HK-2 (cell line): ENCODE data around the gene RETREG1.
"Not testable (repeated sequence)": the region's sequence is repeated elsewhere in the genome, so short reads cannot be mapped to it uniquely, and the experiment has no call there.

Experiments used
- DNase-seq: peaks from one replicate; pipeline ENCODE4 v3.0.0-alpha.2; 2018; ENCODE audit not compliant: unreplicated experiment

RETREG1 gene

DNA sequence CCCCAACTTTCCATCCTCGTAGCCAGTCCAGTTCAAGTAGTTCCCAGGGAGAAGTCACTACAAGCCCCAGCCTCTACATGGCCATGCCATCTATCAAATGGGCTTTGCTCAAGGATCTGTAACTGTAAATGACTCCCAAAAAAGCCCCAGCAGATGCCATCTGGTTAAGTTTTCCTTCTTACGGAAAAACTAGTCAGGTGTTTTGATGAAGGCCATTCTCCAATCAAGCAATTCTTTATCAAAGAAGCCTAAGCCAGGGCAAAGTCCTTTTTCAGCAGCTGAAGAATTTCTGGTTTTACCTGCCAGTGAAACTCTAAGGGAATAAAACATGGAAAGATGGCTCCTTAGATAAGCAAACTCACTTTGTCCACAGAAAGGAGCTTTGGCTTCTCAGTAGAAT lies 129.3 kb downstream of the RETREG1 start:
- DNase-seq = no peak

DNA sequence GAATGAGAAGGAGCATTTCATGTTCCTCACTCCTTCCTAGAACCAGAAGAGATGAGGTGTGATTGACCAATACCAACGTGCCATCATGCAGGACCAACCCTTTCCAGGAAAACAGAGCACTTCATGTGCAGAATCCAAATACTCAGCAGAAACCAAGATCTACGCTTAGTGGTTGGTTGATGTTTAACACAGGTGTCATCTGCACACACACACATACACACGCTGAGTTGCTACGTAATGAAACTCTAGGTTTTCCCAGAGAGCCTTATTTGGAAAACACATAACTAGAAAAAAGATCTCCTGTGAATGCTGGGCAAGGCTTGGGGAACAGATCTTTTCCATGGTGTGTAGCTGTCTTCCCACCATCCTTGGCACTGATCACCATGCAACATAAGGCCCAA lies 130.1 kb downstream of the RETREG1 start:
- DNase-seq = peak; percentile 20

DNA sequence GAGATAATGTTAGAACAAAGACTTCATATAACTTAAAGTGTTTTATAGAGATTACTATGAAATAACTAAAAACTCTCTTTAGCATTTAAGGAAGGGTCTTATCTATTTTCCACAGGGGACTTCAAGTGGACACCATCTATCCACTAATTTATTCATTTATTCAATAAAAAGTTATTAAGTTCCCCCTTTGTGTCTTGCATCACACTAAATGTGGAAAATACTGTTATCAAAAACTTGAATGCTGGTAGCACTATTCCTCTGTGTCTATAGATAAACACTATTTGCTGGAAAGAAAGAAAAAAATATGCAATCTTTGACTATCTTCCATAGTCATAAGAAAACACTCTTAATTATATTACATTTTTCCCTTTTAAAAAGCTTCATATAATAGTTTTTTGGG lies 131.1 kb downstream of the RETREG1 start:
- DNase-seq = no peak

DNA sequence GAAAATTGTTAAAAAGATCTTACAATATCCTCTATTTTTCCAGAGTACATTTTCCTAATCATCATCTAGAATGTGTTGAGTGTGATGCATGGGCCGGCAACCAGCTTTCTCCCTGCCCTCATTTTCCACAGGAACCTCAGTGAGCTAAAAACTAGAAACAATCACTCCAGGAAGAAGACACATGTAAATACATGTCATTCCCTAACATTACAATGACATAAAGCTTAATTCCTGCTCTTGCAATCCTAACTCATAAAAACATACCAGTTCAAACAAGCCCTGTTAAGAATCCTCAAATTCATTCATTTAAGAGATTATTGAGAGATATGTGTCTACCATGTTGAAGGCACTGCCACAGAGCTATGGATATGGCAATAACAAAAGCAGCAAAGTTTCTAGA lies 132.7 kb downstream of the RETREG1 start:
- DNase-seq = no peak

DNA sequence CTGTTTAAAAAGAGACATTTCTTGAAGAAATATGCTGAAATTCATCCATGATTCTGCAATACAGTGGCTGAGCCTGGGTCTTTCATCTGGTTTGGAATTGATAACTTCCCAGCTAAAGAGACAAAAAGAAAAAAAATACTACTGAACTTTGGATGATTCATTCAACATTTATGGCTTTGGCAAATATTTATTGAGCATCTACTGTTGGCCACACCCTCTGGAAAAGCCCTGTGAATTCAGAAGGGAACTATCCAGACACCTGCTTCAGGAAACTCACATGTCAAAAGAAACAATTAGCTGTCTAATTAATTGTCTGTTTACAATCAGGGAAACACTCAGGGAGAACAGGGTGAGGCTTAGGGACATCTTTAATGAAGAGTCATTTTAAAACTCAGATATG lies 133.4 kb downstream of the RETREG1 start:
- no peak for DNase-seq

DNA sequence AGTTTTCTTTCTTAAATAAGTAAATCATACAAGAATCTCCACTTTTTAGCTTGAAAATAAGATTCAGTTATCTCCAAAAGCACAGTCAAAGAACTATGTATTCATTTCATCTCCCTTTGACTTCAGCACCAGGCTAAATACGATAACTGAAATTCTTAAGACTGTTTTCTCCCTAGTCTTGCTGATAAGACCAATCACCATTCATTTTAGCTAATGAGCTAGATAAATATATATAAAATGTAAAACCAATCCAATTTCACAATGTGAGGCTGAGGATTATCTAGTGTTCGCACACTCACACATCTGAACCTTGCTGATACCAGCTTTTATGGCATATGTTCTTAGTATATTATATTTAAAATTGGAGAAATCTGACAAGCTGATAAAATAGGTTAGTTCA lies 133.9 kb downstream of the RETREG1 start:
- no peak for DNase-seq

DNA sequence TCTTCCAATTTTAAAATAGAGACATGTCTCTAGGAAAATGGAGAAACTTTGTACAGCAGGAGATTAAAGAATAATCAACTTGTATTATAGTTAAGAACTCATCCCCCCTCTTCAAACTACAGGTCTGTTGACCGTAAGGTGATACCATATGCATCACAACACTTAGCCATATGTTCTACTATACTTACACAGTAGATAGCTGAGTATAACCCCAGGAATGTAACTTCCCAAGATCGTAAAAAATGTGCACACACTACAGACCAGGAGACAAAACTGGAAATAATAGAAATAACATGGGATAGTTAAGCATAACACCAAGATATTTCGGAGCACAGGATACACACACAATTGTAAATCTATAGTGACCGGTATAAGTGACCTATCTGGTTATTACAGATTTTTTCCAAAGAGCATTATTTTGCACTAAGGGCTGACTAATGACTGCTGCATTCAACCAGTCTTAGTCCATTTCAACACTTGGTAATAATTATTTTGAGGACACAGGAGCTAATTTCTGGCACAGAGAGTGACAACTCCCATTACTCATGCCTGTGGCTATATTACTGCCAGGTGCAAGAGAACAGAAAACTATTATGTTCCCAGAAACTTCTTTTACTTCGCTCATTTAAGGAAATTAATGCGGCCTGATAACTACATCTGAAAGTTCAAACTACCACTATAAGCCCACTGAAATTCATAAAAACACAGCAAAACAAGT lies 135.8 kb downstream of the RETREG1 start:
- no peak for DNase-seq

DNA sequence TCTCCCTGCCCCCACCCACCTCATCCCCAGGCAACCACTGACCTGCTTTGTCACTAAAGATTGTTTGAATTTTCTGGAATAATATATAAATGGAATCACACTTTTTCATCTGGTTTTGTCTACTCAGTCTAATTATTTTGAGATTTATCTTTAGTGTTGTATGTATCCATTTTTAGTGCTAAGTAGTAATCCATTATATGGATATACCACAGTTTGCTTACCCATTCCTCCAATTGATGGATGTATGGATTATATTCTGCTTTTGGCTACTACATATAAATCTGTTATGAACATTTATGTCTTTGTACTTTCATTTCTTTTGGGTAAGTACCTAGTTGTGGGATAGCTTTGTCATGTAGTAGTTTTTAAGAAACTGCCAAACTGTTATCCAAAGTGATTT lies 136.7 kb downstream of the RETREG1 start:
- DNase-seq = no peak

DNA sequence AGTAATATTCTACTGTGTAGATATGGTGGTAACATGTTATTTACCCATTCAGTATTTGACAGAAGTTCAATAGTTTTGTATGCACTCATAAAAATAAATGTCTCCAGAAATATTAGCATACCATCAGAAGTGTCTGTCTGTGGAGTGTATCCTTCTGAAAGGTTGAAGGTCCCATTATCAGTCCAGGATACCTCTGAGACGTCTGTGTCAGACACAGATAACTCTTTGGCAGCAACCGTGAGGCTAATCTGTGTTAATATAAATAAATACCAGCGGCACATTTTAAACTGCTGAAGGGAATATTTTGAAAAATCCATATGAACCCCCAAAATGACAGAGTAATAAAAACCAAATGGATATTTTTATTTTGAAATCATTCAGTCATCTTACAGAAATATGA lies 139.3 kb downstream of the RETREG1 start:
- DNase-seq = no peak

DNA sequence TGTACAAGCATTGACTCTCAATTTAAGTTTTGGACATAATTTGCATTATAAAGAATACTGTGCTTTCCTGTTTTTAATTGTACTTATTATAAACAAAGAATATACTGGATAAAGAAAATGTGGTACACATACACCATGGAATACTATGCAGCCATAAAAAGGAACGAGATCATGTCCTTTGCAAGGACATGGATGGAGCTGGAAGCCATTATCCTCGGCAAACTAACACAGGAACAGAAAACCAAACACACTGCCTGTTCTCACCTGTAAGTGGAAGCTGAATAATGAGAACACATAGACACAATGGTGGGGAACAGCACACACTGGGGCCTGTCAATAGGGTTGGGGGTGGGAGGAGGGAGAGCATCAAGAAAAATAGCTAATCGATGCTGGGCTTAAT lies 140.4 kb downstream of the RETREG1 start:
- DNase-seq = not testable (repeated sequence)

DNA sequence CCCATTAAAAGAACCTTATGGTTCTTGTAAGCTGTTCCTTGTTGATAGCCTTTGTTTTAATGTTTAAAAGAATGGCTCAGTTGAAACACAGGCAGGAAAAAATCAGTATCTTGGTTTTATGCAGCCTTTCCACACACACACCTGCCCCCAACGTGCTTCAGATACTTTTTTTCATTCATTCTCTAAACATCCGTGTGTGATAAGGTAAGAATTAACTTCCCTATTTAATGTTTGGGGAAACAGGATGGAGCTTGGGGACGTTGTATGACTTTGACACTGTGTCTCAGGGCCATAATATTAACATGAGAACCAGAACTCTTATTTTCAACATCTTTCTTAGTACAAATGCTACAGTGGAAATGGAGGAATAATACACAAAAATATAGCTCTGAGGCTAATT lies 145.4 kb downstream of the RETREG1 start:
- DNase-seq = no peak

DNA sequence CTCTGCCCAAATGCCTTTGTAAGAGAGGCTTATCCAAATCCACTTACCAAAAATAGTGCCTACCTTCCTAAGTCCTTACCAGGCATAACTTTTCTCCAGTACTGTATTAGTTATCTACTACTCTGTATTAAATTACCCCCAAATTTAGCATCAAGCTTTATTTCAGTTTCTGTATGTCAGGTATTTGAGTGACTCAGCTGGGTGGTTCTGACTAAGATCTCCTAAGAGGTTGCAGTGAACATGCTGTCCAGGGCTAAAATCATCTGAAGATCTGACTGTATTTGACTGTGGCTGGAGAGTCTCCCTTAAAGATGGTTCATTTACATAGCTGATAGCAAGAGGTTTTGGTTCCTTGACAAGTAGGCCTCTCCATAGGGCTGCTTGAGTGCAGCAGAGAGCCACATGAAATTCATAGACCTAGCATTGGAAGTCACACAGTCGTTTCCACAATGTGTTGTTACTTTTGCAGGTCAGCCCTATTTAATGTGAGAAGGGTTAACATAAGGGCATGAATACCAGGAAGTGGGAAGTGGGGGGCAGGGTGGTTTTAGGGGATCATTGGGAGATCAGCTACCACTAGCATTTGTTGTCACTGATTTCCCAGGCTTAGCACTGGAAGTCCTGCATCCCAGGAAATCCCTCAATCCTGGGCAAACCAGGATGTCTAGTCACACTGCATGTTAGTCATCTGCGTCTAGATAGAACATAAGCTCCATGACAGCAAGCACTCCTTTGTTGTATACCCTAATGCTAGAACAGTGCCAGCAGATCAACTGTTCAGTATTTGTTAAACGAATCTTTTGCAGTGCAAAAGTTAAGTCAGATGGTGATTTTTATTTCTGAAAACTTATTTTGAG lies 149.2 kb downstream of the RETREG1 start:
- DNase-seq = no peak

DNA sequence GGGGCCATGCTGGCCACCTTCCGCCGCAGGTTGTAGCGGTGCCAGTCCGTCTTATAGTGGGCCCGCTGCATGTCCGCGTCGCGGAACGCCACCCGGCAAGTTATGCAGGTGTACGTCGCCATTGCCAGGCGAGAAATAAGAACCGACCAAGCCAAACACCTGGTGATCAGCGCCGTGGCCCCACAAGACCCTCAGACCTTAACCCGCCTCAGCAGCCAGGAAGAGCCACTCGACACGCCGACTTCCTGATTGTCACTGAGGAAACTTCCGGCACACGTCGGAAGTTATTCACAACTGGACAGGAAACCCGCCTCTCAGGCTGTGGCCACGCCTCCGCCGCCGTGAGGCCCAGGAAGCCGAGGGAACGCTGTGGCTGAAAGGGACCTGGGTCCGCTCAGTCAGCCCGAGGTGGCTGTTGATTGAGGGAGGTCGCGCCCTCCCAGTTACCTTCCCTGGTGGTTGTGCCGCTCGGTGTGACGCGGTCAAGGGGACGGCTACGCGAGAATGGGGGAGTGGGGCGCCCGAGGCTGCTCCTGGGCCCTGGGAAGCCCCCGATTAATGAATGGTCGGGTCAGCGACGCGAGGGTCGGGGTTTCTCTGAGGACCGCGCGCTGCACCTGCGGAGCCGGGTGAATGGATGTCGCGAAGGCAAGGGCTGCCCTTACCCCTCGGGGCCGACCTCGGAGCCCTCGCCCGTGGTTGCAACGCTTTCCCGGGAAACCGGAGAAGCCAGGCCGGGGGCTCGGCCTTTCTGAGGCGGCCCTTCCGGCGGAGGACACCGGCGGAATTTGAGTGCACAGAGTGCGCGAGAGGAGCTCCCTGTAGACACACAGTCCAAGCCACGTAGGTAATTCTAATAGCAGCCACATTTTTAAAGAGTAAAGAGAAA lies 151.0 kb downstream of the RETREG1 start, which contains the start of gene ZNF622:
TSS of gene ZNF622 (minus strand) at position 257 of the 889 bp plus-strand sequence. CDS start at position 122, 135 bp downstream.
- peak; percentile 88 for DNase-seq

DNA sequence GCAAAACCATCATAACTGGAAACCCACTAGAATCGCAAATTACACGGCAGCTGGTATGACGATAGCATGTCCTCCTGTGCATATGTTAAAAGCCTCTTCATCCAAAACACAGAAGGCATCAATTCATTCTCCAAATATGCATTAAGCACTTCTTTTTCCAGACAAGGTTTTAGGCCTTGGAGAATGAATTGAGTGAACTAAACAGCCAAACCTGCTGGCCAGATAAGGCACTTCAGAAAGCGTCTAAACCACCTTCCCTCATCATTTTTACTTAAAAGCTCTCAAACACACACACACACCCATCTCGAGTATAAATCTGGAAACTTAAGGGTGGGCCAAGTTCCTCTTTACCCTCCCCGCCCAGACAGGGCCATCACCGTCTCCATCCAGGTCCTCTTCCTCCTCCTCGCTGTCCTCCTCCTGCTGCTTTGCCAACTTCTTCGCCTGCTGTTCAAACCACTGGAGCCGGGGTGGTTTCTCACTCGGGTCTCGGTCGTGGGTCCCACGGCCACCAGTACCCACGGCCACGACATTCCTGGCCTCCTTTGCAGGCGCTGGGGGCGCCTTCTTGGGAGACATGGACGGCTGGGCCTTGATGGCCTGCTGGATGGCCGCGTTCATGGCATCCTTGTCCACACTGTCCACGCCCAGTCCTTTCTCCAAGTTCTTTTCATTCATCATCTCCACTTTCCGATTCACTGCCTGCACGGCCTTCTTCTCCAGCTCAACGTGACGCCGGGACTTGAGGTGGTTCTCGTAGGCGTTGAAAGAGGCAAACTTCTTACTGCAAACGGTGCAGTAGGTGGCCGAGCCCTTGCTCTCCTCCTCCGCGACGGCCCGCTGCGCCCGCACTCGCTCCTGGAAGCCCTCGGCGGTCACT lies 151.9 kb downstream of the RETREG1 start:
- DNase-seq = peak; percentile 21

DNA sequence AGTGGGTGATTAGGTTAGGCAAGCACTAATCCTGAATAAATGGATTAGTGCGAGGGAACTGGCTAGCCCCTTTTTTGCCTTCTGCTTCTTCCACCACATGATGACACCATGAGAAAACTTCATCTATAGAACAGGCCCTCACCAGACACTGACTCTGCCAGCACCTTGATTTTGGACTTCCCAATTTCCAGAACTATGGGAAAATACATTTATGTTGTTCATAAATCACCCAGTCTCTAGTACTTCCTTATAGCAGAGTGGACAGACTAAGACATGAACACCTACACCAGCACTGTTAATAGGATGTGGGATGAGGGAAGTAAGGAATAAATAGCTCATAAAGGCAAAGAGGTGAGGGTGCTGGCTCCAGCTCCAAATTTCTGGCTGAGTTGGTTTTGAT lies 152.6 kb downstream of the RETREG1 start:
- DNase-seq = no peak

DNA sequence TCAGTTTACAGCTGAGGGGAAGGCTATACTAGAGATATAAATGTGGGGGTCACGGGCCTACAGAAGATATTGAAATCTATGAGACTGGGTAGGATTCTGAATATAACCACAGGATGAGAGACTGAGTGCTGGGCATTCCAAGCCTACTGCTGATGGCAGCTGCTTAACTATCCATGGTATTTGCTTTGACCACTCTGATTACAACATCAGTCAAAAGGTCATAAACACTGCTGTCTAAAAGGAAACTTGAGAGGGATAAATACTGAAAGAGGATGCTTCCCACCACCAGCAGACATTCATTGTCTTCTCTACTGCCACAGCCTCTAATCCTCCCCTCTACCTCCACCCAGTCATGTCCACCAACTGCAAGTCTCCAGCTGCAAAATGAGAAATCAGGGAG lies 155.0 kb downstream of the RETREG1 start:
- DNase-seq = no peak

DNA sequence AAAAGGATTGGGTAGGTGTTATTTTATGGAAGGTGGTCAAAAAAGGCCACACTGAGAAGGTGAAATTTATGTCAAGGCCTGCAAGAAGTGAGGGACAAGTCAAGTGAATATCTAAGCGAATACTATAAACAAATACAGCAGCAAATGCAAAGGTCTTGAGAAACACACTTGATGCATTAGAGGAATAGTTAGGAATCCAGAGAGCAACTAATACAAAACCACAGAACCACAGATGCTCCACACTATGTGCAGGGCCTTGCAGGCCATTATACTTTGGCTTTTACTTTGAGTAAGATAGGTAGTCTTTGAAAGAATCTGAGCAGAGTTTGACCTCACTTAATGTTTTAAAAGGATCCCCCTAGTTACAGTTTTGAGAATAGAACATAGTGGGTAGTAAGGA lies 155.8 kb downstream of the RETREG1 start:
- no peak for DNase-seq

DNA sequence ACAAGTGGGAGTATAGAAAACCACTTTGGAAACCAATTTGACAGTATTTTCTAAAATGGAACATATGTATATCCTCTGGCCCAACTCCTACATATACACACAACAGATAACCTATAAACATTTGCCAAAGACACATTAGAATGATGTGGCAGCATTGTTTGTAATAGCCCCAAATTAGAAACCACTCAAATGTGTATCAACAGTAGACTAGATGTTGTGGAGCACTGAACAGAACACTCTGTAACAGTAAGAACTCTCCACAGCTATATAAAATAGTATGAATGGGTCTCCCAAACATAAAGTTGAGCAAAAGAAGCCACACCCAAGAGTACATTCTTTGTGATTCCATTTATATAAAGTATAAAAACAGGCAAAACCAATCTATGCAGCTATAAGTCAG lies 157.3 kb downstream of the RETREG1 start:
- no peak for DNase-seq

DNA sequence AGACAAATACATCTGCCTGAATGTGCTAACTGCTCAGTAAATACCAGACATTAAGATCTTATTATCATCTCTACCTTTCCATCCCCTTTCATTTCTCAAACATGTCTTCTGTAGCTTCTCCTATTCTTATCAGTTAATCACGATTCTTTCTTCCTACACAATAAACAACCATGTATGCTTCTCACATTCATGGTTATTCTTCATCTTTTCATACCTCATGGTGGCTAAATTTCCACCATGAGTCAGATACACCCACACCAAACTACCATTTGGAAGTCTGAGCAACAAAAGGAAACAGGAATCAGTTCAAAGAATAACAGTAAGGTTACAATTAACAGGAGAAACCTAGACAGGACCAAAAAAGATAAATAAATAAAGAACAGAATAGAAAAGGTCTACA lies 158.9 kb downstream of the RETREG1 start:
- DNase-seq = no peak

DNA sequence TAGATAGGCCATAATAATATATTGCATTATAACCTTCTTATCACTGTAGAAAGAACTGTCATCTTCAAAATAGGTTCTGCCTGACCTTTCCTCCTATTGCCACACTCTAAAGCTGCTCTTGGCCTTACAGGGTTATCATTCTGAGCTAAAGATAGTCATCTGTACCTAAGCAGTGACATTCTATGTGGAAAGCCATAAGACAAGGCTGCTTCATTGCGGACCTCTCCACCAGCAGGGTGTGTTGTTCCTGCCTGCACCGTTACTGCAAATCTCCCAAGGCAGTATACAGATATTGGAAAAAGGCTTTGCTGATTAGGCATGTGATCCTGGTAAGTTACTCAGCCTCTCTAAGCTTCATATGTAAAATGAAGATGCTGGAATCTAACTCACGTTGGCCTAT lies 159.3 kb downstream of the RETREG1 start:
- DNase-seq = no peak
